Endodermal cell (in vitro differentiated cells): ENCODE measurements around the gene ALG8. TPM values are rescaled to one million over a fixed set of nuclear protein-coding genes. Genes with fewer than 3 reads are reported as not detected.

ENCODE experiments used
- DNase-seq: peaks from one replicate; pipeline ENCODE4 v3.0.0-alpha.2; 2017
- H3K27ac ChIP-seq: 2 replicates; pipeline ENCODE4 v1.5.1; 2013; ENCODE audit warnings: mild to moderate bottlenecking, low read depth, low read length, moderate library complexity
- H3K27me3 ChIP-seq: 2 replicates; pipeline ENCODE4 v1.6.1; 2013; ENCODE audit warnings: mild to moderate bottlenecking, low read length, moderate library complexity; ENCODE audit not compliant: insufficient read depth, control insufficient read depth, poor library complexity, severe bottlenecking
- H3K36me3 ChIP-seq: 2 replicates; pipeline ENCODE4 v1.7.0; 2013; ENCODE audit warnings: mild to moderate bottlenecking, low read length, moderate library complexity; ENCODE audit not compliant: control insufficient read depth, insufficient read depth
- H3K4me1 ChIP-seq: one replicate; pipeline ENCODE4 v1.7.0; 2013; ENCODE audit warnings: low read length; ENCODE audit not compliant: control insufficient read depth, insufficient read depth
- H3K4me3 ChIP-seq: 2 replicates; pipeline ENCODE4 v1.5.1; 2013; ENCODE audit warnings: mild to moderate bottlenecking, low read length, moderate library complexity
- H3K9ac ChIP-seq: 2 replicates; pipeline ENCODE4 v1.6.1; 2013; ENCODE audit warnings: mild to moderate bottlenecking, low read length, moderate library complexity; ENCODE audit not compliant: poor library complexity, severe bottlenecking; ENCODE audit errors: extremely low read depth
- H3K9me3 ChIP-seq: 2 replicates; pipeline ENCODE4 v1.6.1; 2013; ENCODE audit warnings: mild to moderate bottlenecking, low read length, moderate library complexity; ENCODE audit not compliant: control insufficient read depth
- H3K27ac Mint-ChIP-seq: 2 replicates; pipeline ENCODE4 v1.8.0; 2020; ENCODE audit warnings: mixed read lengths
- H3K27me3 Mint-ChIP-seq: 2 replicates; pipeline ENCODE4 v1.8.0; 2021; ENCODE audit warnings: mild to moderate bottlenecking, mixed read lengths; ENCODE audit not compliant: insufficient read depth
- H3K36me3 Mint-ChIP-seq: 2 replicates; pipeline ENCODE4 v1.8.0; 2020; ENCODE audit warnings: low read depth, mixed read lengths
- H3K4me1 Mint-ChIP-seq: 2 replicates; pipeline ENCODE4 v1.8.0; 2020; ENCODE audit warnings: mixed read lengths
- H3K4me3 Mint-ChIP-seq: 2 replicates; pipeline ENCODE4 v1.8.0; 2020; ENCODE audit warnings: mild to moderate bottlenecking, moderate library complexity, mixed read lengths
- H3K9me3 Mint-ChIP-seq: 2 replicates; pipeline ENCODE4 v1.8.0; 2020; ENCODE audit warnings: mild to moderate bottlenecking, mixed read lengths
- WGBS, 2 experiments: methylation state at CpG; one replicate each; pipeline versions ENCODE4 v1.1.5 to v1.1.7; 2013; ENCODE audit warnings: missing lambda C conversion rate in 2 of 2, mixed read lengths in 1 of 2; ENCODE audit not compliant: insufficient coverage in 1 of 2, insufficient read length in 1 of 2; 5-methylcytosine and 5-hydroxymethylcytosine counted together
- long read RNA-seq, 4 experiments: library from polyadenylated mRNA in 2 of 4; library from RNA in 1 of 4; library from capped mRNA in 1 of 4; stranded (forward) in 3 of 4; unstranded in 1 of 4; transcript quantifications; one replicate each; pipeline ENCODE4 v2.0.0, GENCODE V29; 2020 to 2021; ENCODE audit warnings: inconsistent platforms in 1 of 4
- polyA plus RNA-seq, 2 experiments: library from polyadenylated mRNA; stranded (reverse); fragments of 50-300 nt; gene quantifications; one replicate each; pipeline ENCODE4 v1.2.3, GENCODE V29; 2013
- total RNA-seq, 2 donors: library from RNA; stranded (reverse); fragmentation: NEBNext Ultra II Directional in 1 of 2; extraction: Animal tissue kit (Norgen Biotek cat#: 25700) in 1 of 2; gene quantifications; 2 replicates in 1 of 2; 3 replicates in 1 of 2; pipeline ENCODE4 v1.2.1, GENCODE V29; 2021
- TF ChIP-seq, protein P1 (sequence below): fragments of 200-600 bp; sonication (generic); conservative IDR thresholded peaks from 2 replicates; pipeline ENCODE4 v1.5.0; 2021; ENCODE audit warnings: antibody characterized with exemption, mild to moderate bottlenecking

ALG8 gene
- total RNA-seq, result 10 to 100 TPM; 72.1 to 81.4 TPM
- polyA plus RNA-seq (2013, experiment 1 of 2), result 71.0 TPM
- polyA plus RNA-seq (2013, experiment 2 of 2), result 64.7 TPM
- long read RNA-seq, experiment 1, transcript ALG8-201 (13 exons, 1,675 nt), result major isoform, 9 of 22 reads
- long read RNA-seq, experiment 1, partial matches to known transcripts, result 1 of 22 reads
- long read RNA-seq, experiment 1, other reads (novel, unspliced or antisense), result 11 of 22 reads
- long read RNA-seq, experiment 2, transcript ALG8-201 (13 exons, 1,675 nt), result major isoform, 58 of 100 reads
- long read RNA-seq, experiment 2, transcript ALG8-202 (14 exons, 1,677 nt), result minor isoform, 17 of 100 reads
- long read RNA-seq, experiment 2, partial matches to known transcripts, result 1 of 100 reads
- long read RNA-seq, experiment 2, other reads (novel, unspliced or antisense), result 23 of 100 reads
- long read RNA-seq, experiment 3, transcript ALG8-201 (13 exons, 1,675 nt), result major isoform, 102 of 148 reads
- long read RNA-seq, experiment 3, transcript ALG8-202 (14 exons, 1,677 nt), result minor isoform, 9 of 148 reads
- long read RNA-seq, experiment 3, partial matches to known transcripts, result 12 of 148 reads
- long read RNA-seq, experiment 3, other reads (novel, unspliced or antisense), result 25 of 148 reads
- long read RNA-seq, experiment 4, transcript ALG8-201 (13 exons, 1,675 nt), result major isoform, 74 of 122 reads
- long read RNA-seq, experiment 4, transcript ALG8-202 (14 exons, 1,677 nt), result minor isoform, 10 of 122 reads
- long read RNA-seq, experiment 4, partial matches to known transcripts, result 4 of 122 reads
- long read RNA-seq, experiment 4, other reads (novel, unspliced or antisense), result 34 of 122 reads

DNA sequence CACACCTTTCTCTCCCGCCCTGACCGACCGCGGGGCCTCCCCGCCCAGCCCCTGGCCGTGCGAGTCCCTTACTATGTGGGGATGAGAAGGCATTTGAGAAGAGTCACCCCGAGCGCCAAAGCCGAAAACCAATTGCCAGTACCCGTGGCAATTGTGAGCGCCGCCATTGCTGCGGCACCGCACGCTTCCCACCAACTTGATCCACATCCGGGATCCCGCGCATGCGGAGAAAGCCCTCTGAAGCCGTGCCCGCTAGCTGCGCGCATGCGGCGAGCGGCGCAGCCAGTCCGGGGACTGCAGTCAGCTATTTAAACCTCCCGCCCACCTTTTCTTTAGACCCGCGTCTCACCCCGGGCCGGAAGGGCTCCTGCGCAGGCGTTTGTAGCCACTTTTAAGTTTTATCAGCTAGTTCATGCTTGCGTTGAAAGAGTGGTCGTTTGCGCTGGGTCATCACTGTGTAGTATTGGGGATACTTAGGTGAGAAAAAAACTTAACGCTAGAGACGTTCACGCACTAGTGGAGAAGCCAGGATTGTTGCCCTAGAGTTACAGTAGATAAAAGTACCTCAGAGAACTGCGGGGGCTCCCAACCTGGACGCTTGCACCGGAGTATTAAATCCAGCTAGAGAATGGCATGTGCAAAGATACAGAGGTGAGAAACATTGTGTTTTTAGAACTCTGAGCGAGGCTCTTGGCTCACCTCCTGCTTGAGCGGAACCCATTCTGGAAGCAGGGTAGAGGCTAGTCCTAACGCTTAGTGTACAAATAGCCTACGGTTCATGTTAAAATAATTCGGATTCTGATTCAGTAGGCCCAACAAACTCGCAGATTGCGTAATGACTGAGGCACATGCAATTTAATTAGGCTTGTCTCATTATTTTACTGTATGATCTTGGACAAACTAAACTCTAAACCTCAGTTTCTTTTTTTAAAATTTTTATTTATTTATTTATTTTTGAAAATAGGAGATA lies at the start of gene ALG8:
Gene ALG8 (minus strand): TSS at position 205 of the 970 bp plus-strand sequence. CDS start 38 bp downstream, at position 167.
- Histone ChIP-seq H3K27me3 (no peaks in the 10 kb centered on the region), H3K9ac (peak within 1 kb of the TSS; percentile 86), H3K9me3 (no peaks in the 10 kb centered on the region), H3K27ac (no peak within 1 kb of the TSS), H3K4me3 (peak within 1 kb of the TSS; percentile 90), H3K36me3 (peaks cover 34% of the 10 kb centered on the region), H3K4me1 (no peaks in the 10 kb centered on the region)
- Mint-ChIP-seq H3K4me3 (peak within 1 kb of the TSS; percentile 92), H3K9me3 (no peaks in the 10 kb centered on the region), H3K27me3 (no peaks in the 10 kb centered on the region), H3K27ac (peak within 1 kb of the TSS; percentile 98), H3K36me3 (peaks cover 31% of the 10 kb centered on the region), H3K4me1 (peaks cover 11% of the 10 kb centered on the region)
- TF ChIP-seq, protein P1, sequence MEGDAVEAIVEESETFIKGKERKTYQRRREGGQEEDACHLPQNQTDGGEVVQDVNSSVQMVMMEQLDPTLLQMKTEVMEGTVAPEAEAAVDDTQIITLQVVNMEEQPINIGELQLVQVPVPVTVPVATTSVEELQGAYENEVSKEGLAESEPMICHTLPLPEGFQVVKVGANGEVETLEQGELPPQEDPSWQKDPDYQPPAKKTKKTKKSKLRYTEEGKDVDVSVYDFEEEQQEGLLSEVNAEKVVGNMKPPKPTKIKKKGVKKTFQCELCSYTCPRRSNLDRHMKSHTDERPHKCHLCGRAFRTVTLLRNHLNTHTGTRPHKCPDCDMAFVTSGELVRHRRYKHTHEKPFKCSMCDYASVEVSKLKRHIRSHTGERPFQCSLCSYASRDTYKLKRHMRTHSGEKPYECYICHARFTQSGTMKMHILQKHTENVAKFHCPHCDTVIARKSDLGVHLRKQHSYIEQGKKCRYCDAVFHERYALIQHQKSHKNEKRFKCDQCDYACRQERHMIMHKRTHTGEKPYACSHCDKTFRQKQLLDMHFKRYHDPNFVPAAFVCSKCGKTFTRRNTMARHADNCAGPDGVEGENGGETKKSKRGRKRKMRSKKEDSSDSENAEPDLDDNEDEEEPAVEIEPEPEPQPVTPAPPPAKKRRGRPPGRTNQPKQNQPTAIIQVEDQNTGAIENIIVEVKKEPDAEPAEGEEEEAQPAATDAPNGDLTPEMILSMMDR, result no peak
- 3 to 13% methylated on average over 16 to 52 of the region's 52 CpGs for WGBS, 2 experiments
- DNase-seq, result peak; percentile 98

DNA sequence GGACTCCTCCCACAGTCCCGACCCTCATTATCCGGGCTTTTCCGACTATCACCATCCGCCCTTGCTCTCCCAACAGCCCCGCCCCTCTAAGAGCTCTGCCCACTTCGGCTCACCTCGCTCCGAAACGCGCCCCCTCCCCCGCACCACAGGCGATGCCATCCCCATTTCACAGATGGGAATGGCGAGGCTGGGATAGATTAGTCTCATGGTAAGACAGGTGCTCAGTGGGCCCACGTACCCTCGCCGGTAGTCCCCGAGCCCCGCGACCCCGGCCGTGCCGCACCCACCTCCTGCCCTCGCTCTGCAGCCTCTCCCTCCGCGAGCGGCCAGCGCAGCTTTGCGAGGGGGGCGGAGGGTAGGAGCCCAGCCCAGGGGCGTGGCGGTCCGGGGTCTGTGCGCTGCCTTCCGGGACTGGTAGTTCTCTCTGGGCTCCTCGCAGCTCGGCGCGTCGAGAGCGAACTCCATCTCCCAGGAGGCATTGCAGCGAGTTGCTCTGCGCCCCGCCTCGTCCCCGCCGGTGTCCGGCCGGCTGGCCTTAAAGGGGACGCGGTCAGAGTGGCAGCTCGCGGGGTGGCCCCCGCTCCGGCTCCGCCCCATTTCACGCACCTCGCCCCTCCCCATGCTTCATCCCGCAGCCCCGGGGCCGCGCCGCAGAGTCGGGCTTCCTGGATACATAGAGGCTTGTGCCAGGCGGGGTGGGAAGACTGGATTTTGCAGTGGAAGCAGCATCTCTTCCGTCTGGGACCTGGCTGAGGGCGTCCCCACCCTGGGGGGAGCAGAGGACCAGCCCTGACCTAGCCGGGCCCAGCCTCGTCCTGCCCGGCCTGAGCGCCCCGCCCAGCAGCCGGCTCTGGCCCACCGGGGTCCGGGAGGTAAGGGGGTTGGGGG lies 49.1 kb upstream of the ALG8 start, which contains the start of the genes KCTD21 and USP35:
Gene KCTD21 (minus strand): TSS at position 341 of the 888 bp plus-strand sequence. CDS start 14,072 bp downstream, outside the sequence.
Gene USP35 (plus strand): TSS at position 634 of the 888 bp plus-strand sequence. CDS start 7,327 bp downstream, outside the sequence.
- H3K27ac Mint-ChIP-seq, result peak within 1 kb of the TSS; percentile 82
- 0 to 1% methylated on average over 35 to 74 of the region's 74 CpGs for WGBS, 2 experiments
- H3K36me3 Mint-ChIP-seq, result peaks cover 3% of the 10 kb centered on the region

More for the DNA sequence above, 49.1 kb upstream of the ALG8 start, which contains the start of the genes KCTD21 and USP35:
- H3K27me3 ChIP-seq, result no peaks in the 10 kb centered on the region
- H3K4me1 ChIP-seq, result peaks cover 10% of the 10 kb centered on the region
- H3K36me3 ChIP-seq, result no peaks in the 10 kb centered on the region
- peaks cover 22% of the 10 kb centered on the region for H3K27me3 Mint-ChIP-seq
- no peak within 1 kb of the TSS for H3K27ac ChIP-seq
- no peaks in the 10 kb centered on the region for H3K9me3 Mint-ChIP-seq
- H3K4me3 ChIP-seq, result peak within 1 kb of the TSS; percentile 84
- H3K4me1 Mint-ChIP-seq, result peaks cover 15% of the 10 kb centered on the region
- DNase-seq, result peak; percentile 98
- peak within 1 kb of the TSS; percentile 86 for H3K4me3 Mint-ChIP-seq
- TF ChIP-seq, protein P1, result no peak
- H3K9me3 ChIP-seq, result no peaks in the 10 kb centered on the region
- peak within 1 kb of the TSS; percentile 25 for H3K9ac ChIP-seq
